ENCODE measurements around the gene MEN1. TPM values are rescaled to one million over a fixed set of nuclear protein-coding genes. Genes with fewer than 3 reads are reported as not detected.

Gene MEN1
- total RNA-seq, 2 donors from 2014 or later = 44.5 to 48.7 TPM

GRCh38 chr11:64845129-64845775, 34.9 kb upstream of the MEN1 start:
- Histone ChIP-seq H3K27ac (ENCODE audit: low read depth, low read length) (no peak overlapping the region), H3K4me1 (ENCODE audit: control insufficient read depth, insufficient read depth, low read length) (peaks cover 5% of the 10 kb centered on the region), H3K4me3 (ENCODE audit: low read length) (peak overlapping the region; percentile 82), H3K9ac (ENCODE audit: extremely low read depth, low read length, poor library complexity, severe bottlenecking) (no peak overlapping the region), H3K36me3 (ENCODE audit: control insufficient read depth, insufficient read depth, low read length) (no peaks in the 10 kb centered on the region), H3K9me3 (ENCODE audit: control insufficient read depth, low read length) (no peaks in the 10 kb centered on the region), H3K27me3 (ENCODE audit: control insufficient read depth, insufficient read depth, low read length, poor library complexity, severe bottlenecking) (no peaks in the 10 kb centered on the region)
- Mint-ChIP-seq H3K27me3 (ENCODE audit: insufficient read depth) (no peaks in the 10 kb centered on the region), H3K4me1 (peaks cover 25% of the 10 kb centered on the region), H3K9me3 (no peaks in the 10 kb centered on the region), H3K27ac (peak overlapping the region; percentile 74), H3K36me3 (ENCODE audit: low read depth) (no peaks in the 10 kb centered on the region), H3K4me3 (peak overlapping the region; percentile 74)
- TF ChIP-seq, protein P1, sequence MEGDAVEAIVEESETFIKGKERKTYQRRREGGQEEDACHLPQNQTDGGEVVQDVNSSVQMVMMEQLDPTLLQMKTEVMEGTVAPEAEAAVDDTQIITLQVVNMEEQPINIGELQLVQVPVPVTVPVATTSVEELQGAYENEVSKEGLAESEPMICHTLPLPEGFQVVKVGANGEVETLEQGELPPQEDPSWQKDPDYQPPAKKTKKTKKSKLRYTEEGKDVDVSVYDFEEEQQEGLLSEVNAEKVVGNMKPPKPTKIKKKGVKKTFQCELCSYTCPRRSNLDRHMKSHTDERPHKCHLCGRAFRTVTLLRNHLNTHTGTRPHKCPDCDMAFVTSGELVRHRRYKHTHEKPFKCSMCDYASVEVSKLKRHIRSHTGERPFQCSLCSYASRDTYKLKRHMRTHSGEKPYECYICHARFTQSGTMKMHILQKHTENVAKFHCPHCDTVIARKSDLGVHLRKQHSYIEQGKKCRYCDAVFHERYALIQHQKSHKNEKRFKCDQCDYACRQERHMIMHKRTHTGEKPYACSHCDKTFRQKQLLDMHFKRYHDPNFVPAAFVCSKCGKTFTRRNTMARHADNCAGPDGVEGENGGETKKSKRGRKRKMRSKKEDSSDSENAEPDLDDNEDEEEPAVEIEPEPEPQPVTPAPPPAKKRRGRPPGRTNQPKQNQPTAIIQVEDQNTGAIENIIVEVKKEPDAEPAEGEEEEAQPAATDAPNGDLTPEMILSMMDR (conservative IDR thresholded peaks at IDR 0.05) = no peak
- no peak for DNase-seq
- WGBS, 2 experiments (ENCODE audit: insufficient coverage in 1 of 2, insufficient read length in 1 of 2) = 30 to 85% methylated on average over 2 to 9 of the region's 9 CpGs

DNA sequence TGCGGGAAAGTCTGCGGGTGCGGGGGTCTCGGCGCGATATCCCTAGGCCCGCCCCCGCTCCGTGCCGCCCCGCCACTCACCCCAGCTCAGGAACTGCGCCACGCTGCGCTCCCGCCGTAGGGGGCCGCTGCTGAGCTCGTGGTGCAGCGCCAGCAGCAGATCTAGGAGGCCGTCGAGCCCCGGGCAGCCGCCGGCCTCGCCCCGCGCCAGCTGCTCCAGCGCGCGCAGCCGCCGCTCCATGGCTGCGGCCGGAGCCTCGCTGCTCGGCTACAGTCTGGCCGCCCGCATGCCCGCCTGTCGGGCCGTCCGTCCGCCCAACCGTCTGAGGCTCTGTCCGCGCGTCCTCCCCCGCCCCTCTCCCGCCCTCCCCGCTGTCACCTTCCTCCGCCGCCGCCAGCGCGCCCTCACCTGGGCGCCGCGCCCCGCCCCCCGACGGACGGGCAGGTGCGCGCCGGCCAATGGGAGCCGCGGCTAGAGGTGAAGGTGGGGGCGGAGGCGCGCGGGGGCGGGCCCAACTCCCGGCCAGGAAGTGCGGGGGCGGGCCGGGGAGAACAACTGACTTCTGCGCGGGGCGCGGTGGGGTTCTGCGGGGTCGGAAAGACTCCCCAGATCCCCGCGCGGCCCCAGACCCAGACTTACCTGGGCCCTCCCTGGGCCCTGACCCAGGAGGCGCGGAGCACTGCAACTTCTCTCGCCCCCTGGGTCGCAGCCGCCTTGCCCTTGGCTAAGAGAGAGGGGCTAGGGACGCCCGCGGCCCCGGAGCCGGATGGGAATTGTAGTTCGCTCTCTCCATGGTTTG, 34.2 kb upstream of the MEN1 start, which contains the start of gene CDC42BPG:
TSS of gene CDC42BPG (minus strand) at position 324 of the 799 bp plus-strand sequence. CDS start at position 240, 84 bp downstream.
- Histone ChIP-seq H3K4me1 (ENCODE audit: control insufficient read depth, insufficient read depth, low read length) (peaks cover 5% of the 10 kb centered on the region), H3K4me3 (ENCODE audit: low read length) (peak within 1 kb of the TSS; percentile 82), H3K27ac (ENCODE audit: low read depth, low read length) (no peak within 1 kb of the TSS), H3K36me3 (ENCODE audit: control insufficient read depth, insufficient read depth, low read length) (no peaks in the 10 kb centered on the region), H3K9me3 (ENCODE audit: control insufficient read depth, low read length) (no peaks in the 10 kb centered on the region), H3K9ac (ENCODE audit: extremely low read depth, low read length, poor library complexity, severe bottlenecking) (no peak within 1 kb of the TSS), H3K27me3 (ENCODE audit: control insufficient read depth, insufficient read depth, low read length, poor library complexity, severe bottlenecking) (no peaks in the 10 kb centered on the region)
- 0 to 1% methylated on average over 6 to 96 of the region's 96 CpGs for WGBS, 2 experiments (ENCODE audit: insufficient coverage in 1 of 2, insufficient read length in 1 of 2)
- H3K4me1 Mint-ChIP-seq = peaks cover 25% of the 10 kb centered on the region
- H3K36me3 Mint-ChIP-seq (ENCODE audit: low read depth) = peaks cover 1% of the 10 kb centered on the region
- peak within 1 kb of the TSS; percentile 74 for H3K27ac Mint-ChIP-seq
- peak; percentile 96 for DNase-seq
- H3K4me3 Mint-ChIP-seq = peak within 1 kb of the TSS; percentile 74
- no peaks in the 10 kb centered on the region for H3K27me3 Mint-ChIP-seq (ENCODE audit: insufficient read depth)
- TF ChIP-seq, protein P1 (conservative IDR thresholded peaks at IDR 0.05) = peak; percentile 65
- no peaks in the 10 kb centered on the region for H3K9me3 Mint-ChIP-seq

- Histone ChIP-seq H3K27ac (ENCODE audit: low read depth, low read length) (no peak overlapping the region), H3K36me3 (ENCODE audit: control insufficient read depth, insufficient read depth, low read length) (no peaks in the 10 kb centered on the region), H3K9ac (ENCODE audit: extremely low read depth, low read length, poor library complexity, severe bottlenecking) (no peak overlapping the region), H3K4me1 (ENCODE audit: control insufficient read depth, insufficient read depth, low read length) (peaks cover 5% of the 10 kb centered on the region), H3K9me3 (ENCODE audit: control insufficient read depth, low read length) (no peaks in the 10 kb centered on the region), H3K27me3 (ENCODE audit: control insufficient read depth, insufficient read depth, low read length, poor library complexity, severe bottlenecking) (no peaks in the 10 kb centered on the region), H3K4me3 (ENCODE audit: low read length) (peak overlapping the region; percentile 82)
- no peaks in the 10 kb centered on the region for H3K9me3 Mint-ChIP-seq
- TF ChIP-seq, protein P1 (conservative IDR thresholded peaks at IDR 0.05) = no peak
- peaks cover 25% of the 10 kb centered on the region for H3K4me1 Mint-ChIP-seq
- DNase-seq = peak; percentile 69
- peaks cover 4% of the 10 kb centered on the region for H3K36me3 Mint-ChIP-seq (ENCODE audit: low read depth)
- H3K4me3 Mint-ChIP-seq = peak overlapping the region; percentile 74
- H3K27ac Mint-ChIP-seq = peak overlapping the region; percentile 38
- WGBS, 2 experiments (ENCODE audit: insufficient coverage in 1 of 2, insufficient read length in 1 of 2) = 46 to 55% methylated on average over 17 to 27 of the region's 27 CpGs
- no peaks in the 10 kb centered on the region for H3K27me3 Mint-ChIP-seq (ENCODE audit: insufficient read depth)
Observed at GRCh38 chr11:64843686-64844329, 33.5 kb upstream of the MEN1 start.

All from endodermal cell (in vitro differentiated cells).